GM21528 (cell line): Measurements from ENCODE around the gene TPST2.

Source experiments
- ATAC-seq: cut with Tn5 transposase; IDR thresholded peaks from one replicate; pipeline ENCODE4 v1.9.1; 2021; ENCODE audit warnings: mild to moderate bottlenecking, moderate library complexity; ENCODE audit not compliant: unreplicated experiment, low FRiP score

The TPST2 gene

DNA sequence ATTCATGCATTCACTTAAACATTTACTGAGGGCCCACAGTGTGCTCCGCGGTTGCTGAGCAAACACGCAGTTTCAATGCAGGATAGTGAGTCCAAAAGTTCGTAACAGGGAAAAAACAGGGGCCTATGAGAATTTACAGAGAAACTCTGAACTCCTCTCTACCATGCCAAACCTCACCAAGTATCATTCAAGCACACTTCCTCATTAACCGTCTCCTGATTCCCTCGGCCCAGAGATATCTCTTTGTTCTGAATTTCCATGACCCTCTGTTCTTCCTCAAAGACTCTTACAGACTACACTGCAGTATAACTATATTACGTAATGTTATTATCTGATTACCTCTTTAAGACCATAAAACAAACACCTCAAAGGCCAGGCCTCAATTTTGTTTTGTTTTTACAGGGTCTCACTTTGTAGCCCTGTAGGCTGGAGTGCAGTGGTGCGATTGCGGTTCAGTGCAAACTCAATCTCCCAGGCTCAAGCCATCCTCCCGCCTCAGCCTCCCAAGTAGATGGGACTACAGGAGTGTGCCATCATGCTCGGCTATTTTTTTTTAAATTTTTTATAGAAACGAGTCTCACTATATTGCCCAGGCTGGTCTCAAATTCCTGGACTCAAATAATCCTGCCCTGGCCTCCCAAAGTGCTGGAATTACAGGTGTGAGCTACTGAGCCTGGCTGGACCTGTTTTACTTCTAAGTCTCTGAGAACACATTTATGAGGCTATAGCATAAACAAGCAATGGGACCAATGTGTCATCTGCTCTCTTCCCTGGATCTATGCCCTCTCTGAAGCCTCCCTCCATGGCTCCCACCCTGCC is 109.9 kb downstream of the TPST2 start:
- ATAC-seq: no peak

DNA sequence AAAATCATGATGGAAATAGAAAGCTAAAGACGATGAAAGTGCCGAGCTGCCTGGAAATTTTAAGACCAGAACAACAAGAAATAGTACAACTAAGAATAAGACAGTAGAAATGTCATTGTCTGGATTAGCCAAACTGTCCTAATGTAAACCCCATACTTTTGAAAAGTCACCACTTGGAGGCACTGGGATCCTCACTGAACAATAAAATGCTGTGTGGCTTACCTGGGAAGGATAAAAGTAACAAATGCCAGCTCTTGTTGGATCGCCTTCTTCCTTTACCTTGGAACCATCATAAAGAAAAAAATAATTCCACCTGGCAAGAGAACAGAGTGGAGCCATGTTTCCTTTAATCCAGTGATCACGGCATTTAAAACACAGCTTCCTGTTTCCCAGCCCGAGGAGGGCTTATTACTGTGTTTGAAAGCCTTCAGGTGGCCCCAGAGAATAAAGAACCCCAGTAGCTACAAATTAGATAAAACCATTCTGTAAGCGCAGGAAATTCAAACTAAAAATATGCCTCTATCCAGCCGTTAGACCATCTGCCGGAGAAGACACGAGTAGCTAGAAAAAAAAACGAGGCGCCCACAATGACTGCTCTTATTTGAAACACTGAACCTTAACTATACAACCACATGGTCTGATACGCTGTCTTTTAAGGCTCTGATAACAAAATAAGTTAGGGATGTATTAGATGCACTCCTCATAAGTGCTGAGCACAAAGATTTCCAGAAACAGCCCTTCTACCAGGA is 110.7 kb downstream of the TPST2 start:
- ATAC-seq: no peak

GRCh38 chr22:26477341-26477731 is 112.6 kb downstream of the TPST2 start:
- no peak for ATAC-seq

DNA sequence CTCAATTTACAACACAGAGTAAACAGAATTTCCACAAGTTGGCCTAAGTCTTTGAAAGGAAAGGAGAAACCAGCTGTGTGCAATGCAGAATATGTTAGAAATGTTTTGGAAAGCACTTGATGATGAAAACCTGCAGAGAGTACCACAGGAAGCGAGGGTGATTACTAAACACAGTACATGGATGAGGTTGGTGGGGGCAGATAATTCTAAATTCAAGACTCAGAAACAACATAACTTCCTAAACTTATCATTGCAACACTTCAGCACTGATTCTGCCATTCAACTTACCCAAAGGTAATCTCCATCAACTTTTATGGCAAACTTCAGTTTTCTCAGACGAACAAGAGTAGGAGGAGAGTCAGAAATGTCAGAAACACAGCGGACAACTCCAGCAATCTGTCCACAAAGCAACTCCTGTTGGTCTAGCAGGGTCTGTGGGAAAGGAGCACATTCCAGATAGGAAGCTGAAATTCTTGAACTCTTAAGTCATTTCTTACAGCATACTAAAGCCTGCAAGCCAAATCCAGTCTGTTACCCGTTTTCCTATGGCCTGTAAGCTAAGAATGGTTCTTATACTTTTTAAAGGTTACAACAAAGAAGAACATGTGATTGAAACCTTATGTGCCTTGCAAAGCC is 113.1 kb downstream of the TPST2 start:
- ATAC-seq: no peak

DNA sequence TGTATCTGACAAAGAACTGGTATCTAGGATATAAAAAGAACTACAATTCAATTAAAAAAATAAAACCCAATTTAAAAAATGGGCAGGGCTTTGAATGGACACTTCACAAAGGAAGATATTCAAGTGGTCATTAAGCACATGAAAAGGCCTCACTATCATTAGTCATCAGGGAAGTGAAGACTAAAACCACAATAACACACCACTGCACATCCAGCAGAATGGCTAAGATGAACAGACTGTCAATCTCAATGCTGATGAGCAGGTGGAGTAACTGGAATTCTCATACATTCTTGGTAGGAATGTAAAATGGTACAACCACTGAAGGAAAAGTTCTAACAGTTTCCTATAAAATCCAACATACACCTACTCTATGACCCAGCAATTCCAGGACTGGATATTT is 115.2 kb downstream of the TPST2 start:
- no peak for ATAC-seq
